UCSD-AML1 (cell line): Measurements from ENCODE around the gene ABCC12.
"Not testable (repeated sequence)": the region's sequence is repeated elsewhere in the genome, so short reads cannot be mapped to it uniquely, and the experiment has no call there.

Experiments
- DNase-seq: peaks from one replicate; lab custom pipeline; 2025; ENCODE audit not compliant: unreplicated experiment; lab: John Stamatoyannopoulos, UW

The ABCC12 gene

DNA sequence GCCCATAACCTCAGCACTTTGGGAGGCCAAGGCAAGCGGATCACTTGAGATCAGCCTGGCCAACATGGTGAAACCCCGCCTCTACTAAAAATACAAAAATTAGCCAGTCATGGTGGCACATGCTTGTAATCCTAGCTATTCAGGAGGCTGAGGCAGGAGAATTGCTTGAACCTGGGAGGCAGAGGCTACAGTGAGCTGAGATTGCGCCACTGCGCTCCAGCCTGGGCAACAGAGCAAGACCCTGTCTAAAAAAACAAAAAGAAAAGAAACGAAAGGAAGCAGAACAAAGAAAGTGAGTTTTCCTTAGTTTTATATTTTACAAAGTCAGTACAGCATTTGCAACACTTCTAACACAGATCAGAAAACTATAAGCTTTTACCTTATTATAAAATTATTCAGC is 10.8 kb upstream of the ABCC12 start:
- not testable (repeated sequence) for DNase-seq

DNA sequence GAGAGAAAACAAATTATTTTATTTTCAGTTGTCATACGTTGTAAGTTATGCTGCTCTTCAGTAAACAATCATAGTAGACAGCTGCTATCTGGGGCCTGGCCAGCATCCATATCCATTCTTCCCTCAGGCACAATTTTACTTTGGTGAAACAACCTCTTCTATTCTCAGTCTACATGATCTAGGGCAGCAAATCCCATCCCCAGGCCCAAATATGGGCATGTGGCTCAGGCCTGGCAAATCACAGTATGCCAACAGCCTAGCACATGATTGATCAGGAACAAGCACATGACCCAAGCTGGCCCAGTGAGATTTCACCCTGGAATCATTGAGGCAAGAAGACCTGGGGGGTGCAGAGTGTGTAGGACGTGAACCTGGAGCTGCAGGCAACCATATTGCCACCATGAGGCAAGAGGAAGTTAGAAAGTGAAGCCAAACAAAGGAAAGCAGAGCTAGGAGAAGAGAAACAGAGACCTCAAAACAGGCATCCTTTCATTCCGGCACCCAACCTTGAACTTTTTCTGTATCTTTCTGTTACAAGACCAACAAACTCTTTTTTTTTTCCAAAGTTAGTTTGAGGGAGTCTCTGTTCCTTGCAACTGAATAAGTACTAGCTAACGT is 10.3 kb upstream of the ABCC12 start:
- no peak for DNase-seq

DNA sequence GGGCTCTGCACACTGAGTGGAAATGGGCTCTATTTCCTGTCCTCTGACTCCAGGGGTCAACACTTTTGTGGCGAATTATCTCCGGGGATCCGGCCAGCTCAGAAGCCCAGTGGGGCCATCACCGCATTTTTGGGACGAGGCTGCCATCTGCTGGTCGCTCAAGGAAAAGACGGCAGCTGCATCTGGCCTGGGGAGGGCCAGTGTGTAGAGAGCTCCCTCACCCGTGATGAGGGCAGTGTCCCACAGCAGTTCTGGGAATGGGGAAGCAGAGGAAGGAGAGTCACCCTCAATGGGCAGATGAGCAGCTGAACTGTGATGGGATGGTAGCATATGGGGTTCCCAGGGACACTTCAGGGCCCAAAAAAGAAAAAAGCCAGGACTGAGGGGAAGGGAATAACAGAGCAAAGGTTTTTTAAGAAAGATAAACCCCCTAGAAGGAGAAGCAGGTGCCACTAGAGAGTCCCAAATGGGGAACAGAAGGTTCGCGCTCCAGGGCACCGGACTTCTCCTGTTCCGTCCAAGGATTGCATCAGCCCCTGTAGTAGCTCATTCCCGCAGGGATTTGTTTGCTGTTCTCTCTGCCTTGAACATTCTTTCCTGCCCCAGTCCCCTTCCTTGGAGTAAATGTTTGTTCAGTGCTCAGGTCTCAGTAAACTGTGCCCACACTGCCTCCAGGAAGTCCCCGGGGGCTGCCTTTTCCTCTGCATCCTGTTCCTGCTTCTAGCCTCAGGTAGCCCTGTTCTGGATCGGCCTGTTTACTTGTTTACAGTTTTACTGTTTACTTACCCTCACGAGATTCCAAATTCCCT is 9.3 kb upstream of the ABCC12 start:
- DNase-seq, result peak; percentile 62

DNA sequence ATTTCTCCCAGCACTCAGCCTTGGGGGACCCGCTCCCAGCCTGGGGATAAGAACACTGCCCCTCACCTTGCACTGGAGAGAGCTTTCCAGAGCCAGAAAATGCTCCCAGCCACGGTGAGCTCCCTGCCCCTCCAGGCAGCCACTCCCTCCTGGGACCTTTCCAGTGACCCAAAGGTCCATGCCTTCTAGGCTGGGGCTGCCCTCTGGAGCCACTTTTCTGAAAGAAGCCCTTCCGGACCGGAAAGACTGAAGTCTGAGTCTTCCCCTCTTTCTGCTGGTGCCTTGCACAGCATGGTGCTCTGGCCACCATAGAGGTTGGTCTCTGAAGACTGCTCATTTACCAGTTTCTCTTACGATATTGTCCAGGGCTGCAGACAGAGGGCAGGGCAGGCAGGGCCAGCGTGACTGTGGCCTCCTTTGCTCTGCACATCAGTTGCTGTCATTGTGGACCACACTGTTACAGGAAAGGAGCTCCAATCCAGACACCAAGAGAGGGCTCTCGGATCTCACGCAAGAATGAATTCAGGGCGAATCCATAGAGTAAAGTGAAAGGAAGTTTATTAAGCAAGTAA is 7.1 kb upstream of the ABCC12 start:
- no peak for DNase-seq

DNA sequence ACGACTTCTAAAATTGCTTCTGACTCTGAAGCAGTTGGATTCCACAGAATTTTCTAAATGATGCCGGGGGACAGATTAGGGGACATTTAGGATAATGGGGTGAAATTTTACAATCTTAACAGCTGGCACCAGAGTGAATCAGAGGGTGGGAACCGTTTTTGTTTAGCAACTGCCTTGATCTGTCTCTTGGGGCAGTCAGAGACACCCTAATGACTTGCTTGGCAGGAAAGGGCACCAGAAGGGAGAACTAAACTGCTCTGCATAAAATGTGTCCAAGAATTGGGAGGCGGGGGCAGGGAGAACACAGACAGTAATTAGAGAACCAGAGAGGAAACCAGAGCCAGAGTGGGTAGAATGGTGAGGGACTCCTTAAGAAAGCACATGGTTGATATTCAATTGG is 6.1 kb upstream of the ABCC12 start:
- no peak for DNase-seq

DNA sequence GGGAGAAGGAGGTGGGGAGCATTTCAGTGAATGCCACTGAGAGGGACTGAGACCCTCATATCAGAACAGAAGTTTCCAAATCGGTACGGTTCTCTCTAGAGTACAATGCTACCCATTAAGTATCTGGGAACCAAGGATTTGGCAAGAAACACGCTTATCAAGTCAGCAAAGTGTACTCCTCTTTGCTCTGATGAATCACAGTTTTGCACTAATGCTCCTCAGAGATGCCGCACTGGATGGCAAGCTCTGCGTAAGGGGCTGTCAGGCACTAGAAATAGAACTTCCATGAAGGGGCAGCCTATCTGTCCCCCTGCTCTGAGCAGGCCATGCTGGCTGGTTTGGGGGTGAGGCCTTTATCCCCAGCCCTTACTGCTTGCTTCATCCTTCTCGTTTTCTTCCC is 4.8 kb upstream of the ABCC12 start:
- no peak for DNase-seq

DNA sequence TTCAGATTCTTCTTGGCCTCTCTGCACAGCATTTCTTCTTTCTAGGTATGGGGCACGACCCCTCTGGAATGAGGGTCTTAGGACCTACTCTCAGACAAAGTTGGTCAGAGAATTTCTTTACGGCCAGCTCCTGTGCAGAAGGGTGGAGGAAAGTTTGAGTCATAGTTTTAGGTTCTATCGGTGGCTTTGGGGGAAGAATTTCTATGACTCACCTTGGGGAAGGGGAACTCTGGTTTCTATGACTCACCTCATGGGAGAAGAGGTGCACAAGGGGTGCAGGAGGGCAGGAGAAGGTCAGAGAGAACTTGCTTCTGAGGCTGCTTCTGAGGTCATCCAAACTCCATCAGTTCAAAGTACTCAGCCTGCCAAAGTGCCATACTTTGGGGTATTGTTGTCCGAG is 2.5 kb upstream of the ABCC12 start:
- no peak for DNase-seq

DNA sequence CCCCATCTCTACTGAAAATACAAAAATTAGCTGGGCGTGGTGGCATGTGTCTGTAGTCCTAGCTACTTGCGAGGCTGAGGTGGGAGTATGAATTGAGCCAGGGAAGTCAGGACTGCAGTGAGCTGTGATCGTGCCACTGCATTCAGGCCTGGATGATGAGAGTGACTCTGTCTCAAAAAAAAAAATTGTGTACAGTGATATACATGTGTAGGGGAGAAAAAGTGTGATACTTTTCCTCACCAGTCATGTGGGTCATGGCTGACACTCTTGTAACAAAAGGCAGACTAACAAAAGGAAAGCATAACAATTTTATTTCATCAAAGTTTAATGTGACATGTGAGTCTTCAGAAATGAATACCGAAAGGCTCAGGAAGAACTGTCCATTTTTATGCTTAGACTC is 2.0 kb upstream of the ABCC12 start:
- no peak for DNase-seq

DNA sequence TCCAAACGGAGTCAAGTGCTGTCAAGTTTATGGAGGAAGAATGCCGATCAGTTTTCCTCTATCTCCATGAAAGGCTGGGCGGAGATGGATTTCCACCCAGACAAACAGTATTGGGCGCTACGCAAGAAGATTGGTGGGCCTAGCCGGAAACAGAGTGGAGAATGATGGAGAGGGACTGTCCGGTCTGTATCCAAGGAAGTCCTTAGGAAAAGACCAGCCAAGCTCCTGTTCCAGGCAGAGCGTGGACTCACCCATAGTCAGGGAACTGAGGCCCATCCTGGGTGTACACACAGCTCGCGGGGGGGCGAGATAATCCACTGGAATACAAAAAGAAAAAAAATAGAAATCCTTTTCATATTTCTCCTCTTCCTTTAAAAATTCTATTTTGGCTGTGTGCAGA is 1.5 kb upstream of the ABCC12 start:
- DNase-seq, result no peak

DNA sequence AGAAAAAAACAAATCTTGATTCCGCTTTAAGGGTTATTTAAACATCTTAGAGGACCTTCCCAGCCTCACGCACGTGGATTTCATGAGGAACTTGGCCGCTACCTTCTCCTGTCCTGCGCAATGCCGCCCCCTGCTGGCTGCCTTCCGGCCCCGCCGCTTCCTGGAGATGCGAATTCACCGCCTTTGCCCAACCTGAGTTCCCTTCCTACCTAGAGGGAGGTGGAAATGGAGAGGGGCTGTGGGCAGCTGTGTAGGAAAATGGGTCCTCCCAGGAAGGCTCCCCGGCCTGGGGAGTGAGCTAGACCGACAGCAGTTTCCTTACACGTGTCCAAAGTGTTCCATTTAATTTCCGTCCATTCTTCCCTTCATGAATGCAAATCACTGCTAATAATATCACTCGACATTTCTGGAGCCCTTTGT is 1.0 kb upstream of the ABCC12 start:
- peak; percentile 73 for DNase-seq

DNA sequence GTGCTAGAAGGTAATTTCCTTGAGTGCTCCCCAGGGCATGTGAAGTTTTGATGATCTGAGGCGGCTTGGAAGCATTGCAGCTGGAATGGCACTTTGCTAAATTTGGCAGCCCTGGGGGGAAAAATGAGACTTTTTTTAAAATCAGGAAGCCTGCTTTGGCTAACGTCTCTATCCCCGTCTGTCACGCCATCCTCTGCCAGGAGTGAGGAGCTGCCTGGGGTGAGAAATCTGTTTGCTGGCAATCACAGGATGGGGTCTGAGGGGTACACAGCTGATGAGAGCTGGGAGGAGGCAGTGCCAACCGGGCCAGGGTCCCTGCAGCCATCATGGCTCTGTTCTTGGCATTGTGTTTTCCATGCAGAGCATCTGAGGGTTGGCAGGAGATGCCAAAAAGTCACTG is 2.0 kb downstream of the ABCC12 start:
- DNase-seq, result no peak

DNA sequence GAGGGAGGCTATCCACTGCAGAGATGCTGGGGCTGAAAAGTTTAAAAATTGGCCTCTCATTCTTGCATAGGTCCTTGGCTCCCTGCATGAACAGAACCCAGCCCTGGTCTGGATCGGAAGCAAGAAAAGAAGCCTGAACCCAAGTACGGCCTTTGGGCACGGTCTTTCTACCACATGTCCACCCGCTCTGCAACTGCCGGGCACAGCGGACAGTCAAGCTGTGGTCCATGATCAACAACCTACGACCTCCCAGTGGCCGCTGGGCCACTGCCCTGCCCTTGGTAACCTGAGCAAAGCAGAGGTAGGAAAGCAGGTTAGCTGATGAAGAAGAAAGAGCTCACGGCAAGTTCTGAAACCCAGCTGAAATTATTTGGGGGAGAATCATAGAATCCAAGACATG is 3.6 kb downstream of the ABCC12 start:
- no peak for DNase-seq

DNA sequence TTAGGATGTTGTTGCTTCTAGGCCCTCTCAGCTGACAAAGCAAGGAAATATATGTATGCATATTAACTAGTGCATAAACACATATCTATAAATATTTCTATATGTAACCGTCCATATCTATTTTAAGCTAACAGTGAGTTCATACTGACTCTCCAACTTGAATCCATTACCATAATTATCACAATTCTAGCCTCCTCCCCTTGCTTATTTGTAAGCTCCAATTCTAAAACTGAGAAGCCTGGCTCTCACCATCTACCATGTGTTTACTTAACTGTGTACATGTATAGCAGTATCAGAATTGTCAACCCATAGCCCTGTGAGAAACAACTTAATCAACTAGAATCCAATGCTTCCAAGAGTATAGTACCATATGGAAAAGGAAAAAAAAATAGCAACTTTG is 5.1 kb downstream of the ABCC12 start:
- no peak for DNase-seq

DNA sequence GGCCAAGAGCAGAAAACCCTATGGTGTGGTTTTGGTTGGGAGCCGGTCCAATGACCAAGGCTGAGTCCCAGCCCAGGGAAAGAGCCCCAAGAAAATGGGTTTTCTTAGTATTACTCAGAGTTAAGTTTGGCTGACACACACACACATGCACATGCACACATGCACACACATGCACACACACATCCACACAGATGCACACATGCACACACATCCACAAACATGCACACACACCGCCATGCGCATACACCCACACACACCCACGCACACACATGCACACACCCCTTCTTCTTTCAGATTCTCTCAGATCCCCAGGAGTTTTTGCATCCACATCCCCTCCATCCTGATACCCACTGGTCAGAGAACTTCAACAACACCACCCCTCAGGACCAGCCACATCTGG is 9.1 kb downstream of the ABCC12 start:
- DNase-seq, result no peak

DNA sequence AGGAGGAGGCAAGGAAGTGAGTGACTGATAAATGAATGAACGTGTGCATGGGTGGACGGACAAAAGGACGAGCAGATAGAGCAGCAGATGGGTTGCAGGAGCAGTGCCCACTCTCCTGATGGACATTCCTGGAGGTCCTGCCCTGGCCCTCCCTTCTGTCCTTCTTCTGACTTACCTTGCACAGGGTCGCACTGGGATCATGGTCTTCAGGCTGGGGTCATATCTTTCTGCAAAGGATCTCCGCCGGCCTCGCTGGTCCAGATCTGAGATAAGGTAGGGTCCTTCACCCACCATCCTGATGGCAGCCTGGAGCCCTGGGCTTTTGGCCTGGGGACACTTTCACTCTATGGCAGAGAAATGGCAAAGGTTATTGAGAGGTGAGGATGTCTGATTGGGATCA is 9.7 kb downstream of the ABCC12 start:
- DNase-seq, result no peak

DNA sequence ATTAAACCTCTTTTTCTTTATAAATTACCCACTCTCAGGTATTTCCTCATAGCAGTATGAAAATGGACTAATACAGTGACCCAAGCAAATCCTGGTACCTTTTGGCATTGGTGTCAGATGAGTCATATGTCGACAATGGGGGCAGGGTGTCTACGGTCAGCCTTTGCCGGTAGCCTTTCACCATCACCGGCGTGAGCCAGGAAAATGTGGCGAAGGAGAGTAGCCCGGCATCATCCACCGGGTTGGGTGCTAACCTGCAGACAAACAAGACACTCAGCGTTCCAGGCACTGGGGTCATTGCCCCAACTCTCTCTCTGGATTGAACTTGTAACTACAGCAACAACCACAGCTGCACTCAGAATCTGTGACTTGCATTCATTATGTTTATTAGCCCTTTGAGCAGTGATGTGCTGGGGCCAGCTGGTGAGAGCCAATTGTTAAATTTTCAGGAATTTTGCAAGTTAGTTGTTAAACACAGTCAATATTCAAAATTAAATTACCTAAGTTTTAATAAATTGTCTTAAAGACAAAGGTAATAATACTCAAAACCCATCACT is 11.9 kb downstream of the ABCC12 start:
- DNase-seq, result no peak

DNA sequence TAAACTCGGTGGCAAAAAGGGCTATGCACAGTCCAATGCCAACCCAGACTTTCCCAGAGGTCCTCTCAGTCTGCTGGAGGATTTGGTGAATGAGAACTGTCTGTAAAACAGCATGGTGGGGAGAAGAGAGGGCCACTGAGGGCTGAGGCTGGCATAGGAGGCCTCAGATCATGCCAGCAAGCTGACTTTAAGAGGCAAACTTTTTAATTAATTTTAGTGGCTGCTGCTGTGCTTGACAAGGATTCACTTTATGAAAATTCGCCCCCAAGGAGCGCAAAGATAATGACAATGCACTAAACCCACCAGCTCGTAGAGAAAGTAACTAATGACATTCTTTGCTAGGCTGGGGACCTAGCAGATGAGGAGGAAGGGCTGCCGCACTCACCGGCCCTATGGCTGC is 15.0 kb downstream of the ABCC12 start:
- DNase-seq, result no peak

DNA sequence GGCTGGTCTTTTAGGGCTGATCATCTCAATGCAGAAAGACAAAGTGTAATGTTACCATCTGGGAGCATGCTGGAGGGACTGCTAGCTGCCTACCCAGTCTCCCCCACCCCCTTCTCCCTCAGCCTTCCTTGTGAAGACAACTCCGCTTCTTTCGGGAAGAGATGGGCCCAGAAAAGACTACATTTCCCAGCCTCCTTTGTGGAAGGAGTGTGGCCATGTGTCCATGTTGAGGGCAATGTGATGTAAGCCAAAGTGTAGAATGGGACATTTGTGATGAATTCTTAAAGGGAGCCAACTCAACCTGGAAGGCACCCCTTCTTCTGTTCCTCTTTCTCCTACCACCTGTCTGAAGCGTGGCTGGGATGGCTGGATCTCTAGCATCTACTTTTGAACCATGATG is 16.3 kb downstream of the ABCC12 start:
- DNase-seq, result no peak

DNA sequence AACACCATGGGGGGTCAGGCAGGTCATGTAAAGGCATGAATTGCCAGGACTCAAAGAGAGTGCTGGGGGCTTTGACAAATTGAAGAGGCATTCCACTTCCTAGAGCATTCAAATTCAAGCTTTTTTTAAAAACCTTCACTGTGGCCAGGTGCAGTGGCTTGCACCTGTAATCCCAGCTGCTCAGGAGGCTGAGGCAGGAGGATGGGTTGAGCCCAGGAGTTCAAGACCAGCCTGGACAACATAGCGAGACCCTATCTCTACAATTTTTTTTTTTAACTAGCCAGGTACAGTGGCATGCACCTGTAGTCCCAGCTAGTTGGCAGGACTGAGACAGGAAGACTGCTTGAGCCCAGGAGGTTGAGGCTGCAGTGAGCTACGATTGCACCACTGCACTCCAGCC is 17.2 kb downstream of the ABCC12 start:
- no peak for DNase-seq

DNA sequence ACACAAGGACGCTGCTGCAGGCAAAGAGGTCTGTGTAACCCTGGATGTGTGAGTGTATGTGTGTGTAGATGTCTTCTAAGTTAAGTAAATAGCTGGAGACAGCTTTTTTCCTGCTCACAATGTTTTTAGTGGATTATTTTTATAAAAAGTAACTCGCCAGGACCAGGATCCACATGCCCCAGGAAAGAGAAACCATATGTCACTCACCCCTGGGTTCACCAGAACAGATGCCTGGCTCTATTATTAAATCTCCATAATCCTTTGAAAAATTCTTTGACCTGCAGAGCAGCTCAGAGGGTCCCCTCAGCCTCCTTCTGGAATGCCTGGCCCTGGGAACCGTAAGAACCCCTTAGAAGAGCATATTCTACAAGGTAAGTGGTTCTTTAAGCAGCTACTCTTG is 18.0 kb downstream of the ABCC12 start:
- DNase-seq, result no peak

DNA sequence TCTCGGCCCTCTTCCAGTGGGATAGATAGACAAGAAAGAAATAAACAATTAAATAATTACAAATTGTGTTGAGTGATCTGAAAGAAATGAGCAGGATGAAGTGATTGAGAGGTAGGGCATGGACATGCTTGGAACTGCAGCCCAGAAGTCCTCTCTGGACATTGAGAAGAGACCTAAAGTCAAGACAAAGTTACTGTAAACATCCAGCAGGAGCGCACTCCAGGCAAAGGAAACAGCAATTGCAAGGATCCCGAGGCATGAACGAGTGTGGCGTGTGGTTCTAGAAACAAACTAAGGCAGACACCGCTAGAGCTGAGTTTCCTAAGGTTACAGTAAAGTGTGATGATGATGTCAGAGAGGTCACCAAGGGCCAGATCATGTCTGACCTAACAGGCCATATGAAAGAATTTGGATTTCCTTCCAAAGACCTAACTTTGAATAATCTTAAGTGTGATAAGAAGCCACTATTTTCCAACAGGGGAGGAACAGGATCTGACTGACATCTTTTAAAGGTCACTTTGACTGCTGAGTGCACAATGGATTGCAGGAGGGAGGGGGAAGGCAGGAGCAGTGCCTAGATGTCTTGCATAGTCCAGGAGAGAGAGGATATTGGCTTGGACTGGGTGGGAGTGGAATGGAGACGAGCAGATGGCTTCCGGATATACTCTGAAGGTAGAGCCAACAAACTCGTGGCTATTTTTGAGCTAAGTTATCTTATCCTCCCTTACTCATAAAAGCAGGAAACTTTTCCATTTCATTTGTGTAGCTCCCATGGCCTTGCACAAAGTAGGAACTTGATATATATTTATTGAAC is 19.0 kb downstream of the ABCC12 start:
- DNase-seq, result no peak
